K562 (cell line): Measurements from ENCODE around the gene GRPR. TPM values are rescaled to one million over a fixed set of nuclear protein-coding genes. Genes with fewer than 3 reads are reported as not detected.

ENCODE experiments used
- ATAC-seq: fragments of 200-7000 bp; cut with Tn5 transposase; 3 replicates; pipeline ENCODE4 v1.9.1; 2020; ENCODE audit warnings: moderate library complexity
- BruUV-seq: library from RNA; stranded (reverse); fragments of 400-500 nt; replicated peaks from 2 replicates; lab custom pipeline; 2021; lab: Mats Ljungman, UMichigan
- CTCF ChIA-PET: fragments of 300-600 bp; formaldehyde crosslinking; extraction: SDS; loops from one replicate; lab custom pipeline; 2021; ENCODE audit warnings: low intra/inter-chr PET ratio; lab: Yijun Ruan, JAX
- POLR2A ChIA-PET: fragments of 300-600, 350-650 bp; sonication (Branson Sonifier 250); formaldehyde crosslinking; extraction: SDS; loops from one replicate; lab custom pipeline; 2021; ENCODE audit warnings: antibody characterized with exemption, inconsistent platforms; lab: Yijun Ruan, JAX
- DNase-seq, 4 experiments: peaks; one replicate each; pipeline versions ENCODE4 v3.0.0 to v3.0.0-alpha.2; 2011 to 2018; ENCODE audit warnings: low spot score in 3 of 4, mixed read lengths in 3 of 4; ENCODE audit errors: extremely low read depth in 1 of 4
- FAIRE-seq: peaks from 2 replicates; lab custom pipeline; 2011; peaks lifted over from hg19 to GRCh38; lab: Jason Lieb, UNC
- H2AFZ ChIP-seq: 2 replicates; pipeline ENCODE4 v1.6.0; 2011; ENCODE audit warnings: low read depth, low read length, control low read depth, inconsistent platforms
- H3K27ac ChIP-seq: fragments of 200-600 bp; 3 replicates; pipeline ENCODE4 v1.8.0; 2011; ENCODE audit warnings: low read depth, mild to moderate bottlenecking, control low read depth, inconsistent platforms, low read length, moderate library complexity, mixed read lengths; ENCODE audit errors: extremely low read depth
- H3K27me3 ChIP-seq, 2 experiments: fragments of 300-600 bp in 1 of 2; 2 replicates in 1 of 2; 3 replicates in 1 of 2; pipeline versions ENCODE4 v1.6.0 to v1.8.0; 2011; ENCODE audit warnings: inconsistent platforms in 2 of 2, low read length in 2 of 2, mild to moderate bottlenecking in 1 of 2, mixed read lengths in 1 of 2, moderate library complexity in 1 of 2; ENCODE audit not compliant: control insufficient read depth in 2 of 2, insufficient read depth in 2 of 2
- H3K36me3 ChIP-seq: fragments of 300-600 bp; 3 replicates; pipeline ENCODE4 v1.8.0; 2011; ENCODE audit warnings: mild to moderate bottlenecking, low read length, inconsistent platforms; ENCODE audit not compliant: control insufficient read depth, insufficient read depth
- H3K4me1 ChIP-seq, 2 experiments: fragments of 200-600 bp in 1 of 2; replicated peaks in 1 of 2; 2 replicates in 1 of 2; 3 replicates in 1 of 2; pipeline versions ENCODE4 v1.5.1 to v1.8.0; 2011; ENCODE audit warnings: inconsistent platforms in 2 of 2, low read length in 2 of 2, mild to moderate bottlenecking in 1 of 2, mixed read lengths in 1 of 2, moderate library complexity in 1 of 2; ENCODE audit not compliant: control insufficient read depth in 2 of 2, insufficient read depth in 2 of 2
- H3K4me2 ChIP-seq: 2 replicates; pipeline ENCODE4 v1.6.1; 2011; ENCODE audit warnings: low read length, control low read depth, inconsistent platforms, mixed read lengths; ENCODE audit not compliant: insufficient read depth
- H3K4me3 ChIP-seq: fragments of 200-600 bp; sonication (generic), shearing (Covaris generic); 2 replicates; pipeline ENCODE4 v1.5.1; 2016; ENCODE audit warnings: control low read depth, inconsistent platforms
- H3K79me2 ChIP-seq: fragments of 200-600 bp; 3 replicates; pipeline ENCODE4 v1.8.0; 2011; ENCODE audit warnings: low read length, inconsistent platforms; ENCODE audit not compliant: control insufficient read depth, insufficient read depth
- H3K9ac ChIP-seq, 2 experiments: 2 replicates each; pipeline versions ENCODE4 v1.6.0 to v1.6.1; 2011; ENCODE audit warnings: low read depth in 2 of 2, low read length in 2 of 2, control low read depth in 1 of 2, inconsistent platforms in 1 of 2, mild to moderate bottlenecking in 1 of 2, mixed read lengths in 1 of 2; ENCODE audit not compliant: insufficient read depth in 1 of 2
- H3K9me1 ChIP-seq: one replicate; pipeline ENCODE4 v1.6.0; 2011; ENCODE audit warnings: inconsistent platforms, mild to moderate bottlenecking, low read length, moderate library complexity; ENCODE audit not compliant: control insufficient read depth, insufficient read depth
- H3K9me3 ChIP-seq: replicated peaks from 2 replicates; pipeline ENCODE4 v1.5.1; 2011; ENCODE audit warnings: low read depth, low read length, inconsistent platforms; ENCODE audit not compliant: control insufficient read depth, insufficient read depth
- H4K20me1 ChIP-seq: replicated peaks from 2 replicates; pipeline ENCODE4 v1.6.1; 2011; ENCODE audit warnings: low read length, inconsistent platforms, mixed read lengths; ENCODE audit not compliant: control insufficient read depth, insufficient read depth
- C11orf30 ChIP-seq: fragments of 450-650 bp; IDR thresholded peaks from 2 replicates; pipeline ENCODE4 v1.6.1; 2016; ENCODE audit warnings: low read depth, mild to moderate bottlenecking
- DDX20 ChIP-seq: fragments of 450-650 bp; IDR thresholded peaks from 2 replicates; pipeline ENCODE4 v1.6.1; 2016; ENCODE audit warnings: missing genetic modification characterization, low read depth, mild to moderate bottlenecking, missing compliant biosample characterization, moderate library complexity
- ETV6 ChIP-seq, 3 experiments: fragments of 150-350 bp in 1 of 3; sonication (generic) in 1 of 3; formaldehyde crosslinking in 1 of 3; IDR thresholded peaks; 2 replicates each; pipeline versions ENCODE4 v1.6.1 to v1.8.0; 2014 to 2022; ENCODE audit warnings: borderline replicate concordance in 2 of 3, low read depth in 2 of 3, antibody characterized with exemption in 1 of 3, low read length in 1 of 3, mild to moderate bottlenecking in 1 of 3, missing genetic modification reagents in 1 of 3
- HMBOX1 ChIP-seq: sonication (generic); IDR thresholded peaks from 2 replicates; pipeline ENCODE4 v1.6.1; 2016
- NFE2L1 ChIP-seq: fragments of 450-650 bp; IDR thresholded peaks from 2 replicates; pipeline ENCODE4 v1.6.1; 2016; ENCODE audit warnings: missing genetic modification characterization, low read depth, mild to moderate bottlenecking, missing compliant biosample characterization, moderate library complexity, borderline replicate concordance
- PKNOX1 ChIP-seq: fragments of 450-650 bp; IDR thresholded peaks from 2 replicates; pipeline ENCODE4 v1.6.1; 2016
- RBM22 ChIP-seq: fragments of 200-400 bp; formaldehyde crosslinking; IDR thresholded peaks from 2 replicates; pipeline ENCODE4 v1.6.1; 2018; ENCODE audit warnings: low read length, low read depth; ENCODE audit not compliant: poor library complexity, severe bottlenecking
- RFX5 ChIP-seq: IDR thresholded peaks from 2 replicates; pipeline ENCODE4 v1.6.1; 2011; ENCODE audit warnings: low read depth, mild to moderate bottlenecking, improper control_type of control experiment, low read length
- TAF15 ChIP-seq: fragments of 200-400 bp; formaldehyde crosslinking; IDR thresholded peaks from 2 replicates; pipeline ENCODE4 v1.6.1; 2017; ENCODE audit warnings: mild to moderate bottlenecking, low read depth, low read length, moderate library complexity
- TCF7 ChIP-seq: sonication (generic); IDR thresholded peaks from 2 replicates; pipeline ENCODE4 v1.6.1; 2016; ENCODE audit warnings: antibody characterized with exemption, borderline replicate concordance
- TCF7L2 ChIP-seq: fragments of 150-350 bp; IDR thresholded peaks from 2 replicates; pipeline ENCODE4 v1.6.1; 2016; ENCODE audit warnings: low read depth, mild to moderate bottlenecking, low read length, moderate library complexity
- ZNF316 ChIP-seq: fragments of 450-650 bp; IDR thresholded peaks from 2 replicates; pipeline ENCODE4 v1.6.1; 2016
- ZNF395 ChIP-seq: fragments of 200-800 bp; sonication (Bioruptor generic); IDR thresholded peaks from 2 replicates; pipeline ENCODE4 v1.6.1; 2017; ENCODE audit warnings: missing genetic modification characterization, missing compliant biosample characterization
- ZNF398 ChIP-seq: fragments of 250-450 bp; sonication (Bioruptor Pico); IDR thresholded peaks from 2 replicates; pipeline ENCODE4 v1.8.0; 2021; ENCODE audit warnings: moderate library complexity, mild to moderate bottlenecking, inconsistent platforms
- WGBS: fragments of 100-300 bp; shearing (Covaris generic); methylation state at CpG from one replicate; pipeline ENCODE4 v1.1.6; 2016; ENCODE audit warnings: low coverage, mixed read lengths; ENCODE audit not compliant: insufficient coverage; ENCODE audit errors: missing lambda C conversion rate; 5-methylcytosine and 5-hydroxymethylcytosine counted together
- in situ Hi-C: fragments of 300-500 bp; cut with MboI; formaldehyde crosslinking; loops from 4 replicates; pipeline ENCODE4 v1.15.0; 2018; ENCODE audit warnings: inconsistent platforms, mixed read lengths
- intact Hi-C: fragments of 100-400 bp; cut with micrococcal nuclease; formaldehyde crosslinking; loops from 2 replicates; pipeline ENCODE4 v1.14.2; 2022
- polyA plus RNA-seq, 8 experiments: library from polyadenylated mRNA; depleted of rRNA in 4 of 8; stranded (reverse) in 5 of 8; unstranded in 3 of 8; fragments of >200 nt; fragmentation: Nextera tagmentation in 2 of 8; fragmentation: Illumina TruSeq in 1 of 8; extraction: Ambion mirVana in 2 of 8; extraction: Trizol in 1 of 8; gene quantifications; 2 replicates each; pipeline versions ENCODE4 v1.2.1 to v1.2.3, GENCODE V29; 2011 to 2014; ENCODE audit warnings: inconsistent platforms in 1 of 8, missing spikeins in 1 of 8
- total RNA-seq, 7 experiments: library from RNA; depleted of rRNA in 6 of 7; stranded (reverse); fragments of >200 nt in 6 of 7; fragmentation: Illumina TruSeq in 2 of 7; extraction: Trizol in 2 of 7; gene quantifications; 2 replicates each; pipeline versions ENCODE4 v1.2.1 to v1.2.3, GENCODE V29; 2011 to 2021; ENCODE audit warnings: low replicate concordance in 1 of 7

The GRPR gene
- total and polyA plus RNA-seq, 9 of the 15 experiments (the other 6 are each of a cell fraction or from before 2014, with no cell fraction given): 0.06 to 0.11 TPM; not detected in 7

GRCh38 chrX:16120431-16120830, 2.9 kb upstream of the GRPR start:
- no peak for ATAC-seq
- Histone ChIP-seq H3K4me1 (peaks cover 0 to 12% of the 10 kb centered on the region in 2 experiments; a peak in 2 of 5 replicates), H3K36me3 (no peaks in the 10 kb centered on the region), H3K27me3 (no peaks in the 10 kb centered on the region), H3K9ac (no peak overlapping the region), H2AFZ (0 out of 2 replicates have a peak overlapping the region, but pooled peaks have one; percentile 32), H3K9me1 (no peaks in the 10 kb centered on the region), H4K20me1 (no peaks in the 10 kb centered on the region), H3K4me3 (no peak overlapping the region), H3K79me2 (no peaks in the 10 kb centered on the region), H3K9me3 (peaks cover 1% of the 10 kb centered on the region; the same call in 1 of the 2 replicates), H3K4me2 (no peak overlapping the region), H3K27ac (no peak overlapping the region)
- ChIA-PET CTCF (no interaction called here), POLR2A (no interaction called here)
- WGBS: 86% methylated on average over 3 of the region's 3 CpGs
- no peak for DNase-seq
- no peak for FAIRE-seq
- intact Hi-C loops (loop anchor here (5.0 kb wide), 1 partner anchor 317 kb away; no protein-coding TSS in a partner anchor), in situ Hi-C loops (no loop called here)
- no TSS peak for BruUV-seq
- no peak for TF ChIP-seq DDX20 (tag)
- TF ChIP-seq ZNF316: peak; percentile 83
- no peak for TF ChIP-seq TCF7
- peak; percentile 75 for TF ChIP-seq C11orf30
- no peak for TF ChIP-seq RBM22
- no peak for TF ChIP-seq PKNOX1
- TF ChIP-seq ETV6 (IDR thresholded peaks at IDR 0.05; ENCODE audit: borderline replicate concordance in 1 of 2, low read depth in 2 of 2, low read length in 1 of 2): no peak
- TF ChIP-seq ETV6 (CRISPR knock-in tag; IDR thresholded peaks at IDR 0.05; ENCODE audit: borderline replicate concordance): no peak
- TF ChIP-seq ZNF398 (CRISPR knock-in tag): no peak
- TF ChIP-seq RFX5: no peak
- TF ChIP-seq ZNF395 (CRISPR knock-in tag): no peak
- TF ChIP-seq TAF15: no peak
- peak; percentile 66 for TF ChIP-seq NFE2L1 (tag)
- TF ChIP-seq HMBOX1: no peak
- TF ChIP-seq TCF7L2: no peak
